HUES6 (cell line): Measurements from ENCODE around the gene CHST13.

Experiments used
- H3K27ac ChIP-seq: 2 replicates; pipeline ENCODE4 v1.7.0; 2013; ENCODE audit warnings: low read depth, mild to moderate bottlenecking, low read length, inconsistent platforms
- H3K27me3 ChIP-seq: 2 replicates; pipeline ENCODE4 v1.6.1; 2013; ENCODE audit warnings: low read length; ENCODE audit not compliant: control insufficient read depth, insufficient read depth
- H3K36me3 ChIP-seq: 2 replicates; pipeline ENCODE4 v1.6.1; 2013; ENCODE audit warnings: low read length; ENCODE audit not compliant: control insufficient read depth, insufficient read depth
- H3K4me1 ChIP-seq: 2 replicates; pipeline ENCODE4 v1.6.1; 2013; ENCODE audit warnings: low read length; ENCODE audit not compliant: control insufficient read depth, insufficient read depth
- H3K4me3 ChIP-seq: 2 replicates; pipeline ENCODE4 v1.5.1; 2013; ENCODE audit warnings: low read depth, low read length
- H3K9ac ChIP-seq: one replicate; pipeline ENCODE4 v1.6.1; 2013; ENCODE audit warnings: mild to moderate bottlenecking, low read length
- H3K9me3 ChIP-seq: 2 replicates; pipeline ENCODE4 v1.6.1; 2013; ENCODE audit warnings: low read depth, low read length; ENCODE audit not compliant: control insufficient read depth, insufficient read depth

CHST13 gene

GRCh38 chr3:126537116-126537729, 13.3 kb downstream of the CHST13 start:
- Histone ChIP-seq H3K9me3 (no peaks in the 10 kb centered on the region), H3K27me3 (peaks cover 15% of the 10 kb centered on the region), H3K9ac (no peak overlapping the region), H3K36me3 (no peaks in the 10 kb centered on the region), H3K4me1 (no peaks in the 10 kb centered on the region), H3K27ac (no peak overlapping the region), H3K4me3 (no peak overlapping the region)

DNA sequence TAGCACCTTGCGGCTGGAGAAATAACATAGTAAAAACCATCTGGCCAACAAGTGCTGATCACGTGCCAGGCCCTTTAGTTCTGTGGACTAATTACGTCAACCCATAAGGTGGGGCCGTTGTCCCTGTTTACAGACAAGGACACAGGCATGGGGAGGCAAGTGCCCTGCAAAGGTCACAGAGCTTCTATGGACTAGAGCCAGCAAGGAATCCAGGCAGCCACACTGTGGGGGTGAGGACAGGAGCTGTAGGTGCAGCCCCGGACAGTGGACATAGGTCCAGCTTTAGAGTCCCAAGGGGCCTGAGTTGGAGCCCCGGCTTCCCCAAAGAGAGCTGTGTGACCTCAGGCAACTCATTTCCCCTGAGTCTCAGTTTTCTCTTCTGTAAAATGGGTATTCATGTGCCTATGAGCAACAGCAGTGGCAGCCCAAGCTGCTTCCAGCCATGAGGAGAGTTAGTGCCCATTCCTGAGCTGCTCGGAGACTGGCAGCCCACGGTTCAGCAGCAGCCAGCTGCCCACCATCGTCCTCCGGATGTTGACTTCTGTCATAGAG, 13.9 kb downstream of the CHST13 start:
- Histone ChIP-seq H3K4me1 (no peaks in the 10 kb centered on the region), H3K27me3 (peaks cover 15% of the 10 kb centered on the region), H3K36me3 (no peaks in the 10 kb centered on the region), H3K9me3 (no peaks in the 10 kb centered on the region), H3K4me3 (no peak overlapping the region), H3K27ac (no peak overlapping the region), H3K9ac (no peak overlapping the region)

GRCh38 chr3:126538316-126538715, 14.4 kb downstream of the CHST13 start:
- Histone ChIP-seq H3K9ac (no peak overlapping the region), H3K4me3 (no peak overlapping the region), H3K9me3 (no peaks in the 10 kb centered on the region), H3K27me3 (peaks cover 15% of the 10 kb centered on the region), H3K27ac (no peak overlapping the region), H3K4me1 (no peaks in the 10 kb centered on the region), H3K36me3 (no peaks in the 10 kb centered on the region)

- Histone ChIP-seq H3K9ac (no peak overlapping the region), H3K36me3 (no peaks in the 10 kb centered on the region), H3K27me3 (peaks cover 15% of the 10 kb centered on the region), H3K27ac (no peak overlapping the region), H3K4me1 (no peaks in the 10 kb centered on the region), H3K9me3 (no peaks in the 10 kb centered on the region), H3K4me3 (no peak overlapping the region)
Observed at GRCh38 chr3:126538966-126539365, 15.0 kb downstream of the CHST13 start.

DNA sequence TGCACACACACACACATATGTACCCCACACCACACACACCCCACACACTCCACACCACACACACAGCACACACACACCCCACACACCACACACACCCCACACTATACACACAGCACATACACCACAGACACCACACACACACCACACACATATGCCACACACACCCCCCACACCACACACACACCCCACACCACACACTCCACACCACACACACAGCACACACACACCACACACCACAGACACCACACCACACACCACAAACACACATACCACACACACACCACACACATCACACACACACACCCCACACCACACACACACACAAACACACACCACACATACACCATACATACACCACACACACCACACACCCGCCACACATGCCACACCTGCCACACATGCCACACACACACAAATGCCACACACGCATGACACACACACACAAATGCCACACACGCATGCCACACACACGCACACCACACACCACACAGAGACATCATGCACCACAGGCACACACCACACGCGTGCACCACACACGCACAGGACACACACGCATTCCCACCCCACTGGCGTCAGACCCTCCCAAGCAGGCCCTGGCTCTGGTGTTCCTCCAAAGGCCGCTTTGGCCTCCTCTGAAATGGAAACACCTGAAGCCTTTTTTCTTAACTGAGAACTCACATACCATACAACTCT, 15.7 kb downstream of the CHST13 start:
- Histone ChIP-seq H3K4me3 (no peak overlapping the region), H3K27ac (no peak overlapping the region), H3K36me3 (no peaks in the 10 kb centered on the region), H3K27me3 (peaks cover 11% of the 10 kb centered on the region), H3K4me1 (no peaks in the 10 kb centered on the region), H3K9me3 (no peaks in the 10 kb centered on the region), H3K9ac (no peak overlapping the region)

DNA sequence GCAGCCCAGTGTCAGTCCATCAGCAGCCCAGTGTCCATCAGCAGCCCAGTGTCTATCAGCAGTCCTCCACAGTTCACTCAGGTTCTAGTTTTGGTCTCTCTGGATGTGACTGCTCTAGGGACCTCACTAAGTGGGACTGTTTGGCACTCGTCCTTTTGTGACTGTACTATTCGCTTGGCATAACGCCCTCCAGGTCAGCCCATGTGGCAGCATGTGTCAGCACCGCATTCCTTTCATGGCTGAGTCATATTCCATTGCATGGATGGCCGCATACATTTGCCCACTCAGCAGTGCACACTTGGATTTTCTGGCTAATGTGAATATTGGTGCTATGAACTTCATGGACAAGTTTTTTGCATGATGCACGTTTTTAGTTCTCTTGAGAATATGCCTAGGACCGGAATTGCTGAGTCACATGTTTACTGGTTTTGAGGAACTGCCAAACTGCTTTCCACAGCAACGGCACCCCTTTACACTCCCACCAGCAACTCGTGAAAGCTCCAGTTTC, 16.4 kb downstream of the CHST13 start:
- Histone ChIP-seq H3K4me3 (no peak overlapping the region), H3K9ac (no peak overlapping the region), H3K27ac (no peak overlapping the region)

DNA sequence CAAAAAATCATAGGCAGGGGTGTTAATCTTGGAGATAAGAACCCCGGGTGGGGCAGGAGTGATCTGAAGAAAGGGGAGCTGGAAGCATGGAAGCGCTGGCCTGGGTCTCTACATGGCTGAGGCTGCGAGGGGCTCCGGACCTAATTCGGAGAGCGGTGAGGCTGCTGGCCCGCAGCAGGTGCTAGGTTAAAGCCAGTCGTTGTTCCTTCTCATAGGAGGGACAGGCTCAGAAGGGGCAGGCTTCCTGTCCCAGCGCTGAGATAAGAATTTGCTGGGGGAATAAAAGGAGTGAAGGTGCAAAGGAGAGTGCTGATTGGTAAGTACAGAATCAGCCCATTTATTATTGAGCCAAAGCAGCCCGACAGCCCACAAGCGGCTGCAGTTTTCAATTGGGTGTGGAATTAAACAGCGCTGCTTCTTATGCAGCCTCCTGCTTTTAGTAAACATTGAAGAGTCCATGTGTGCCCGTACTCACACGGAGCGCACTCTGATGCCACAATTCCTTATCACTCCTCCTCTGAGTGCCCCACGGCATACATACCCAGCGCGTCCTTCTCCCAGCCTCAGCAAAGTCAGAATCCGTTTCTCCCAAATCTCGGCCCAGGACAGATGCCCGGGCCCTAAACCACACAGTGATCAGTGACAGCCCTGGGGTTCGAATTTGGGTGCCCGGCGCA, 17.1 kb downstream of the CHST13 start:
- no peak overlapping the region for H3K4me3 ChIP-seq
- H3K9me3 ChIP-seq: no peaks in the 10 kb centered on the region
- no peaks in the 10 kb centered on the region for H3K36me3 ChIP-seq
- H3K4me1 ChIP-seq: no peaks in the 10 kb centered on the region
- H3K27me3 ChIP-seq: no peaks in the 10 kb centered on the region; the same call in 1 of the 2 replicates
- H3K27ac ChIP-seq: no peak overlapping the region
- no peak overlapping the region for H3K9ac ChIP-seq

More for the DNA sequence above, 16.4 kb downstream of the CHST13 start:
- Histone ChIP-seq H3K27me3 (peaks cover 4% of the 10 kb centered on the region), H3K36me3 (no peaks in the 10 kb centered on the region), H3K9me3 (no peaks in the 10 kb centered on the region), H3K4me1 (no peaks in the 10 kb centered on the region)

DNA sequence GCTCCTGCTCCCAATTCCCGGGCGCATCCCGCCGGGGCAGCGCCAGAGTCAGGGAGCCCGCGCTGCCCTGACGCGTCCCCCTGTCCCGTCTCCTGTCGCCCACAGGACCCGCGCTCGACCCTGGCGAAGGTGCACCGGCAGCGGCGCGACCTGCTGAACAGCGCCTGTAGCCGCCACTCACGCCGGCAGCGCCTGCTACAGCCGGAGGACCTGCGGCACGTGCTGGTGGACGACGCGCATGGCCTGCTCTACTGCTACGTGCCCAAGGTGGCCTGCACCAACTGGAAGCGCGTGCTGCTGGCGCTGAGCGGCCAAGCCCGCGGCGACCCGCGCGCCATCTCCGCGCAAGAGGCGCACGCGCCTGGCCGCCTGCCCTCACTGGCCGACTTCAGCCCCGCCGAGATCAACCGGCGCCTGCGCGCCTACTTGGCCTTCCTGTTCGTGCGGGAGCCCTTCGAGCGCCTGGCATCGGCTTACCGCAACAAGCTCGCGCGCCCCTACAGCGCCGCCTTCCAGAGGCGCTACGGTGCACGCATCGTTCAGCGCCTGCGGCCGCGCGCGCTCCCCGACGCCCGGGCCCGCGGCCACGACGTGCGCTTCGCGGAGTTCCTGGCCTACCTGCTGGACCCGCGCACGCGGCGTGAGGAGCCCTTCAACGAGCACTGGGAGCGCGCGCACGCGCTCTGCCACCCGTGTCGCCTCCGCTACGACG, 17.8 kb downstream of the CHST13 start:
- Histone ChIP-seq H3K36me3 (no peaks in the 10 kb centered on the region), H3K9me3 (no peaks in the 10 kb centered on the region), H3K4me3 (no peak overlapping the region), H3K4me1 (no peaks in the 10 kb centered on the region), H3K27me3 (no peaks in the 10 kb centered on the region; the same call in 1 of the 2 replicates), H3K9ac (no peak overlapping the region), H3K27ac (no peak overlapping the region)

DNA sequence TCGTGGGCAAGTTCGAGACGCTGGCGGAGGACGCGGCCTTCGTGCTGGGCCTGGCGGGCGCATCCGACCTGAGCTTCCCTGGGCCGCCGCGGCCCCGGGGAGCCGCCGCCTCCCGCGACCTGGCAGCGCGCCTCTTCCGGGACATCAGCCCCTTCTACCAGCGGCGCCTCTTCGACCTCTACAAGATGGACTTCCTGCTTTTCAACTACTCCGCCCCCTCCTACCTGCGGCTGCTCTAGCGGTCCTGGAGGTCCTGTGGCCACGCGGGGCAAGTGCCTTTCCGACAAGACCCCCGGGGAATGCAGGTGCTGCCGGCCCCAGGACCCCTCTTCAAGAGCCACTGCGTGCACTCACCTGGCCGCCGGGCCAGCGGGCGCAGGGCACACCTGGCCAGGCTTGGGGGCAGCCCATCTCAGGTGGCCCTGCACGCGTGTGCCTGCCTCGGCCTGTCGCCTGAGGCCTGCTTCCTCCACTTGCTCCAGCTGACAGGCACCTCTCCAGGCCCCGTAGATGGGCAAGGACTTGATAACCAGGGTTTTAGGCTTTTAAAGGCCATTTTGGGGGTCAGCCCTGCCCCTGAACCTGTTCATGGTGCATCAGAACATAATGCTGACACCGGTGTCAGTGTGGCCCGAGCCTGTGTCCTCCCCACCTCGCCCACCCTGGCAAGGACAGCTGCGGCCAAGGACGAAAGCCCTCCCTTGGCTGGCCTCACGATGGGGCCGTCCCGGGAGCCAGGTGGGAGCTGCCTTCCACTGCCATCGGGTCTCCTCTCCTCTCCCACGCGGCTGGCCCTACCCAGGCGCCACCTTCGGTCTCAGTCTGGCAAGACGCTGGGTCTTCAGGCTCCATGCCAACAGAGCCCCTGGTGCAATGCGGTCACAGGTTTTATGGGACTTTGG, 18.6 kb downstream of the CHST13 start:
- Histone ChIP-seq H3K27me3 (no peaks in the 10 kb centered on the region; the same call in 1 of the 2 replicates), H3K4me3 (no peak overlapping the region), H3K9ac (no peak overlapping the region), H3K4me1 (peaks cover 2% of the 10 kb centered on the region; the same call in 1 of the 2 replicates), H3K27ac (no peak overlapping the region), H3K36me3 (no peaks in the 10 kb centered on the region), H3K9me3 (no peaks in the 10 kb centered on the region)
